A549 (cell line): Measurements from ENCODE around the gene SERPINB11.

Experiments used
- CEBPB ChIP-seq, 2 experiments: fragments of >200 bp in 1 of 2; sonication (Bioruptor Twin) in 1 of 2; formaldehyde crosslinking in 1 of 2; IDR thresholded peaks; 2 replicates each; pipeline ENCODE4 v1.6.1; 2012 to 2016
- CHD2 ChIP-seq: fragments of 150-350 bp; IDR thresholded peaks from 2 replicates; pipeline ENCODE4 v1.6.1; 2014; ENCODE audit warnings: low read length; ENCODE audit not compliant: partially characterized antibody
- CTCF ChIP-seq: fragments of >200 bp; sonication (Bioruptor Twin); formaldehyde crosslinking; IDR thresholded peaks from 3 replicates; pipeline ENCODE4 v1.5.1; 2016
- JUN ChIP-seq, 2 experiments: fragments of >200 bp; sonication (Bioruptor Twin); formaldehyde crosslinking; IDR thresholded peaks; 2 replicates in 1 of 2; 3 replicates in 1 of 2; pipeline ENCODE4 v1.6.1; 2016 to 2017
- NR3C1 ChIP-seq: fragments of >200 bp; sonication (Bioruptor Twin); formaldehyde crosslinking; IDR thresholded peaks from 3 replicates; pipeline ENCODE4 v1.6.1; 2017
- PHF8 ChIP-seq: fragments of 200-600 bp; sonication (generic); IDR thresholded peaks from 2 replicates; pipeline ENCODE4 v1.6.1; 2016; ENCODE audit warnings: low read depth, mild to moderate bottlenecking, antibody characterized with exemption, moderate library complexity, borderline replicate concordance
- POLR2A ChIP-seq: IDR thresholded peaks from 2 replicates; pipeline ENCODE4 v1.6.1; 2012; ENCODE audit warnings: mild to moderate bottlenecking, low read length
- RAD21 ChIP-seq, 2 experiments: fragments of >200 bp in 1 of 2; sonication (Bioruptor Twin) in 1 of 2; formaldehyde crosslinking in 1 of 2; IDR thresholded peaks in 1 of 2; conservative IDR thresholded peaks in 1 of 2; 2 replicates in 1 of 2; 3 replicates in 1 of 2; pipeline ENCODE4 v1.6.1; 2012 to 2018; ENCODE audit warnings: inconsistent platforms in 1 of 2
- SMC3 ChIP-seq: fragments of >200 bp; sonication (Bioruptor Twin); formaldehyde crosslinking; IDR thresholded peaks from 3 replicates; pipeline ENCODE4 v1.6.1; 2018; ENCODE audit warnings: inconsistent platforms
- TF ChIP-seq, protein P1 (sequence below): fragments of 200-600 bp; sonication (generic); IDR thresholded peaks from 2 replicates; pipeline ENCODE4 v1.6.1; 2016; ENCODE audit warnings: antibody characterized with exemption, mild to moderate bottlenecking, moderate library complexity
- TF ChIP-seq, protein P2 (sequence below): fragments of 450-650 bp; IDR thresholded peaks from 2 replicates; pipeline ENCODE4 v1.6.1; 2014; ENCODE audit warnings: antibody characterized with exemption

DNA sequence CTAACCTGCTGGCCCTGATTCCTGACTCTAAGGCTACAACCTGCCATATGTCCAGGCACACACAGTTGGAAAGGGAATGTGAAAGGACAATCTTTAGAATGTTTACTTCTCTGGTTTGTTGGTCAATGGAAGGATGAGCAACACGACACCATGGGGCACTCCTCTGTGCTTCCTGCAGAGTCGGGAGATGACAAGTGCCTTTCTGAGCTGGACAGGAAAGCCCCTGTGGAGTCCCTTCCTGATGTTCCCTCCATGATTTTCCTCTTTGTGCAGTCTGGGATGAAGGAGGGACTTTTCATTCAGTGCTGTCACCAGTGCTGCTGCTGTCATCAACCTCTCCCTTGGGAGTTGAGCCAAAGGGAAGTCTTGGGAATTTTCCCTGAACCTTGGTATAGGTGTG, 49.9 kb downstream of the SERPINB11 start:
- TF ChIP-seq SMC3, result no peak
- no peak for TF ChIP-seq JUN (IDR thresholded peaks at IDR 0.05)
- TF ChIP-seq CTCF, result no peak
- TF ChIP-seq, protein P1, sequence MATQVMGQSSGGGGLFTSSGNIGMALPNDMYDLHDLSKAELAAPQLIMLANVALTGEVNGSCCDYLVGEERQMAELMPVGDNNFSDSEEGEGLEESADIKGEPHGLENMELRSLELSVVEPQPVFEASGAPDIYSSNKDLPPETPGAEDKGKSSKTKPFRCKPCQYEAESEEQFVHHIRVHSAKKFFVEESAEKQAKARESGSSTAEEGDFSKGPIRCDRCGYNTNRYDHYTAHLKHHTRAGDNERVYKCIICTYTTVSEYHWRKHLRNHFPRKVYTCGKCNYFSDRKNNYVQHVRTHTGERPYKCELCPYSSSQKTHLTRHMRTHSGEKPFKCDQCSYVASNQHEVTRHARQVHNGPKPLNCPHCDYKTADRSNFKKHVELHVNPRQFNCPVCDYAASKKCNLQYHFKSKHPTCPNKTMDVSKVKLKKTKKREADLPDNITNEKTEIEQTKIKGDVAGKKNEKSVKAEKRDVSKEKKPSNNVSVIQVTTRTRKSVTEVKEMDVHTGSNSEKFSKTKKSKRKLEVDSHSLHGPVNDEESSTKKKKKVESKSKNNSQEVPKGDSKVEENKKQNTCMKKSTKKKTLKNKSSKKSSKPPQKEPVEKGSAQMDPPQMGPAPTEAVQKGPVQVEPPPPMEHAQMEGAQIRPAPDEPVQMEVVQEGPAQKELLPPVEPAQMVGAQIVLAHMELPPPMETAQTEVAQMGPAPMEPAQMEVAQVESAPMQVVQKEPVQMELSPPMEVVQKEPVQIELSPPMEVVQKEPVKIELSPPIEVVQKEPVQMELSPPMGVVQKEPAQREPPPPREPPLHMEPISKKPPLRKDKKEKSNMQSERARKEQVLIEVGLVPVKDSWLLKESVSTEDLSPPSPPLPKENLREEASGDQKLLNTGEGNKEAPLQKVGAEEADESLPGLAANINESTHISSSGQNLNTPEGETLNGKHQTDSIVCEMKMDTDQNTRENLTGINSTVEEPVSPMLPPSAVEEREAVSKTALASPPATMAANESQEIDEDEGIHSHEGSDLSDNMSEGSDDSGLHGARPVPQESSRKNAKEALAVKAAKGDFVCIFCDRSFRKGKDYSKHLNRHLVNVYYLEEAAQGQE, result no peak
- no peak for TF ChIP-seq CEBPB (IDR thresholded peaks at IDR 0.05)
- TF ChIP-seq POLR2A, result no peak
- TF ChIP-seq RAD21 (conservative IDR thresholded peaks at IDR 0.05 in 1 of 2, IDR thresholded peaks at IDR 0.05 in 1 of 2), result no peak
- TF ChIP-seq, protein P2, sequence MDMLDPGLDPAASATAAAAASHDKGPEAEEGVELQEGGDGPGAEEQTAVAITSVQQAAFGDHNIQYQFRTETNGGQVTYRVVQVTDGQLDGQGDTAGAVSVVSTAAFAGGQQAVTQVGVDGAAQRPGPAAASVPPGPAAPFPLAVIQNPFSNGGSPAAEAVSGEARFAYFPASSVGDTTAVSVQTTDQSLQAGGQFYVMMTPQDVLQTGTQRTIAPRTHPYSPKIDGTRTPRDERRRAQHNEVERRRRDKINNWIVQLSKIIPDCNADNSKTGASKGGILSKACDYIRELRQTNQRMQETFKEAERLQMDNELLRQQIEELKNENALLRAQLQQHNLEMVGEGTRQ, result no peak
- TF ChIP-seq NR3C1, result no peak
- no peak for TF ChIP-seq PHF8
- TF ChIP-seq CHD2, result no peak
